CD4-positive, alpha-beta T cell (primary cell): ENCODE measurements around the gene COG3. TPM values are rescaled to one million over a fixed set of nuclear protein-coding genes. Genes with fewer than 3 reads are reported as not detected.

Experiments used
- ATAC-seq: fragments of 200-7000 bp; cut with Tn5 transposase; one replicate; pipeline ENCODE4 v1.10.0; 2022; ENCODE audit warnings: mild to moderate bottlenecking; ENCODE audit not compliant: poor library complexity
- CTCF ChIA-PET: fragments of 350-600 bp; sonication (Branson Sonifier 250); formaldehyde crosslinking; loops from one replicate; lab custom pipeline; 2021; ENCODE audit warnings: antibody characterized with exemption, inconsistent platforms; lab: Charles Lee
- POLR2A ChIA-PET: fragments of 350-600 bp; sonication (Branson Sonifier 250); formaldehyde crosslinking; loops from one replicate; lab custom pipeline; 2021; ENCODE audit warnings: antibody characterized with exemption, inconsistent platforms; lab: Charles Lee
- DNase-seq, 14 experiments: peaks; one replicate each; pipeline ENCODE4 v3.0.0-alpha.2; 2013 to 2020; ENCODE audit warnings: mixed read lengths in 2 of 14
- H3K27ac ChIP-seq, 2 donors: one replicate each; pipeline versions ENCODE4 v1.5.1 to v1.7.0; 2013; ENCODE audit warnings: low read length in 2 of 2, low read depth in 1 of 2, mild to moderate bottlenecking in 1 of 2
- H3K27me3 ChIP-seq, 2 experiments: 1 replicate in 1 of 2; 2 replicates in 1 of 2; pipeline versions ENCODE4 v1.6.1 to v1.7.0; 2013; ENCODE audit warnings: low read length in 2 of 2, control low read depth in 1 of 2, mild to moderate bottlenecking in 1 of 2, moderate library complexity in 1 of 2; ENCODE audit not compliant: insufficient read depth in 2 of 2, control insufficient read depth in 1 of 2
- H3K36me3 ChIP-seq: one replicate; pipeline ENCODE4 v1.6.1; 2013; ENCODE audit warnings: low read length, control low read depth; ENCODE audit not compliant: insufficient read depth
- H3K4me1 ChIP-seq: one replicate; pipeline ENCODE4 v1.6.1; 2013; ENCODE audit warnings: low read length, control low read depth; ENCODE audit not compliant: insufficient read depth
- H3K4me3 ChIP-seq: one replicate; pipeline ENCODE4 v1.5.1; 2013; ENCODE audit warnings: mild to moderate bottlenecking, low read length, moderate library complexity
- H3K9me3 ChIP-seq, 2 experiments: 1 replicate in 1 of 2; 2 replicates in 1 of 2; pipeline versions ENCODE4 v1.6.1 to v1.7.0; 2013; ENCODE audit warnings: low read length in 2 of 2, mild to moderate bottlenecking in 2 of 2, control low read depth in 1 of 2, moderate library complexity in 1 of 2; ENCODE audit not compliant: control insufficient read depth in 1 of 2, insufficient read depth in 1 of 2
- H3K27ac Mint-ChIP-seq: one replicate; pipeline ENCODE4 v1.8.0; 2020; ENCODE audit warnings: mixed read lengths
- H3K27me3 Mint-ChIP-seq: one replicate; pipeline ENCODE4 v1.8.0; 2021; ENCODE audit warnings: mixed read lengths
- H3K36me3 Mint-ChIP-seq: one replicate; pipeline ENCODE4 v1.8.0; 2021; ENCODE audit warnings: low read depth, mixed read lengths
- H3K4me1 Mint-ChIP-seq: one replicate; pipeline ENCODE4 v1.8.0; 2021; ENCODE audit warnings: low read depth, mixed read lengths
- H3K4me3 Mint-ChIP-seq: one replicate; pipeline ENCODE4 v1.8.0; 2020; ENCODE audit warnings: mild to moderate bottlenecking, mixed read lengths
- H3K9me3 Mint-ChIP-seq: one replicate; pipeline ENCODE4 v1.8.0; 2020; ENCODE audit warnings: mixed read lengths
- CTCF ChIP-seq: fragments of 200-600 bp; IDR thresholded peaks from one replicate; pipeline ENCODE4 v1.8.0; 2022; ENCODE audit warnings: antibody characterized with exemption, mild to moderate bottlenecking
- intact Hi-C, 2 experiments: fragments of 100-400 bp; cut with DNase I in 1 of 2; cut with micrococcal nuclease in 1 of 2; formaldehyde crosslinking; loops; one replicate each; pipeline versions ENCODE4 v1.15.1 to v1.9.0; 2023 to 2025; cut with DNase I, micrococcal nuclease
- total RNA-seq, 174 experiments: library from RNA in 2 of 174; stranded (reverse) in 2 of 174; gene quantifications; one replicate each; pipeline ENCODE4 v1.2.3 and lab custom pipeline; 2021 to 2026

Gene COG3
- total RNA-seq, 2 experiments from 2014 or later, result 52.8 to 57.0 TPM

GRCh38 chr13:45564133-45564776 lies 99.5 kb downstream of the COG3 start:
- no peak overlapping the region for H3K4me3 Mint-ChIP-seq
- H3K27ac Mint-ChIP-seq, result no peak overlapping the region
- no peaks in the 10 kb centered on the region for H3K9me3 Mint-ChIP-seq
- ATAC-seq (no peak), DNase-seq (no peak)
- H3K36me3 ChIP-seq, result no peaks in the 10 kb centered on the region
- H3K27me3 ChIP-seq, result peaks cover 0 to 2% of the 10 kb centered on the region in 2 experiments
- no peaks in the 10 kb centered on the region for H3K4me1 ChIP-seq
- ChIA-PET CTCF (no interaction called here), POLR2A (no interaction called here)
- no peaks in the 10 kb centered on the region for H3K36me3 Mint-ChIP-seq
- TF ChIP-seq CTCF, result no peak
- intact Hi-C loops, result no loop called here
- H3K27me3 Mint-ChIP-seq, result peaks cover 11% of the 10 kb centered on the region
- H3K27ac ChIP-seq, result no peak overlapping the region
- H3K9me3 ChIP-seq, result peaks cover 0 to 6% of the 10 kb centered on the region in 2 experiments
- no peaks in the 10 kb centered on the region for H3K4me1 Mint-ChIP-seq
- H3K4me3 ChIP-seq, result no peak overlapping the region

DNA sequence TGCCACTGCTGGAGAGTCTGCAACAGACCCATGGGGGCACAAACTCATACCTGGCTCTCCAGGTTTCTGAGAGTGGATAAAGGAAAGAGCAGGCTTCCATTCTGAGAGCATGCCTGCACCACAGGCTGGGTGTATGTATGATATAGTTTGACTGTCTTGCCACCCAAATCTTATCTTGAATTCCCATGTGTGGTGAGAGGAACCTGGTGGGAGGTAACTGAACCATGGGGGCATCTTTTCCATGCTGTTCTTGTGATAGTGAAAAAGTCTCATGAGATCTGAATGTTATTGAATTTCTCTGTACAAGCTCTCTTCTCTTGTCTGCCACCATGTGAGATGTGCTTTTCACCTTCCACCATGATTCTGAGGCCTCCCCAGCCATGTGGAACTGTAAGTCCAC lies 100.6 kb downstream of the COG3 start:
- Histone ChIP-seq H3K27me3 (peaks cover 0 to 2% of the 10 kb centered on the region in 2 experiments), H3K4me3 (no peak overlapping the region), H3K36me3 (no peaks in the 10 kb centered on the region), H3K4me1 (no peaks in the 10 kb centered on the region), H3K27ac (no peak overlapping the region), H3K9me3 (peaks cover 0 to 6% of the 10 kb centered on the region in 2 experiments)
- DNase-seq (no peak), ATAC-seq (no peak)
- POLR2A ChIA-PET, result no interaction called here
- CTCF ChIA-PET, result no interaction called here
- H3K36me3 Mint-ChIP-seq, result no peaks in the 10 kb centered on the region
- no peak for TF ChIP-seq CTCF
- H3K4me3 Mint-ChIP-seq, result no peak overlapping the region
- H3K27me3 Mint-ChIP-seq, result peaks cover 11% of the 10 kb centered on the region
- H3K27ac Mint-ChIP-seq, result no peak overlapping the region
- H3K4me1 Mint-ChIP-seq, result no peaks in the 10 kb centered on the region
- H3K9me3 Mint-ChIP-seq, result no peaks in the 10 kb centered on the region
- intact Hi-C loops, result no loop called here

- Histone ChIP-seq H3K36me3 (no peaks in the 10 kb centered on the region), H3K27ac (no peak overlapping the region), H3K9me3 (no peaks in the 10 kb centered on the region), H3K4me3 (no peak overlapping the region), H3K27me3 (peaks cover 0 to 2% of the 10 kb centered on the region in 2 experiments), H3K4me1 (no peaks in the 10 kb centered on the region)
- ChIA-PET CTCF (no interaction called here), POLR2A (no interaction called here)
- ATAC-seq (no peak), DNase-seq (no peak)
- no peaks in the 10 kb centered on the region for H3K9me3 Mint-ChIP-seq
- H3K27ac Mint-ChIP-seq, result no peak overlapping the region
- no peaks in the 10 kb centered on the region for H3K4me1 Mint-ChIP-seq
- intact Hi-C loops, result no loop called here
- TF ChIP-seq CTCF, result no peak
- peaks cover 15% of the 10 kb centered on the region for H3K27me3 Mint-ChIP-seq
- no peaks in the 10 kb centered on the region for H3K36me3 Mint-ChIP-seq
- no peak overlapping the region for H3K4me3 Mint-ChIP-seq
These were observed 110.5 kb downstream of the COG3 start for GRCh38 chr13:45575146-45575829.
